Muscle layer of duodenum (tissue), 2 donors: ENCODE measurements around the gene PRDM16.

ENCODE experiments used
- H3K27ac ChIP-seq: one replicate; pipeline ENCODE4 v1.7.0; 2013; ENCODE audit warnings: mild to moderate bottlenecking, low read length
- H3K27me3 ChIP-seq: one replicate; pipeline ENCODE4 v1.7.0; 2013; ENCODE audit warnings: low read depth, mild to moderate bottlenecking, control low read depth, low read length
- H3K36me3 ChIP-seq, 2 donors: one replicate each; pipeline ENCODE4 v1.7.0; 2013; ENCODE audit warnings: low read length in 2 of 2, control low read depth in 1 of 2, mild to moderate bottlenecking in 1 of 2; ENCODE audit not compliant: insufficient read depth in 2 of 2, control insufficient read depth in 1 of 2
- H3K4me1 ChIP-seq, 2 donors: one replicate each; pipeline ENCODE4 v1.7.0; 2013; ENCODE audit warnings: low read length in 2 of 2, mild to moderate bottlenecking in 2 of 2, control low read depth in 1 of 2, moderate library complexity in 1 of 2; ENCODE audit not compliant: insufficient read depth in 2 of 2, control insufficient read depth in 1 of 2
- H3K4me3 ChIP-seq, 2 donors: one replicate each; pipeline ENCODE4 v1.7.0; 2013; ENCODE audit warnings: low read length in 2 of 2, low read depth in 1 of 2, mild to moderate bottlenecking in 1 of 2
- H3K9me3 ChIP-seq, 2 donors: one replicate each; pipeline ENCODE4 v1.7.0; 2013; ENCODE audit warnings: low read length in 2 of 2, control low read depth in 1 of 2, mild to moderate bottlenecking in 1 of 2; ENCODE audit not compliant: control insufficient read depth in 1 of 2
- donor health status: healthy.

The PRDM16 gene

DNA sequence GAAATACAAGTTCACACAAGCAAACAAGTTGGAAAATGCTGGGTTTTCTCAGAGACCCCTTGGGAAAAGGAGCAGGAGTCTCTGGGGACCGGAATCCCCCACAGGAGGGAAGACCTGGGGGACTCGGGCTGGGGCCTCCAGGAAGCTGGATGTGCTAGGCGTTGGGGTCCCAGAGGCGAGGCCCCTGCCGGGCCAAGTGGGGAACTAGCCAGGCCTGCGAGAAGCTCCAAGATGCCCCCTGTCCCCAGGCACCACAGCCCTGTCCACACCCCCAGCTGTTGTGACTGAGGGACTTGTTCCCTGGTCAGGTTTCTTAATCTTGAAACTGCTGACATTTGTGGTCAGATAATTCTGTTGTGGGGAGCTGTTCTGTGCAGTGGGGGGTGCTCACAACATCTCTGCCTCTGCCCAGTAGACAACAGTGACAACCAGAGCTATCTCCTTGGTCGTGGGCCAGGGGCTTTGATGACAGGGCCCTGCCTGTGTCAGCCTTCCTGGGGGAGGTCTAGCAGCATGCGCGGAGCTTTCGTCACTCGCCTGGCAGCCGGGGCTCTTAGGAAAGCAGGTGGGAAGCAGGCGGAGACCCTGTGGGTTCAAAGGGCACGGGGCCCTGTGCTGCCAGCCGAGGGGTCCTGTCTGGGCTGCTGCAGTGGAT lies 259.1 kb downstream of the PRDM16 start:
- no peaks in the 10 kb centered on the region for H3K9me3 ChIP-seq
- H3K4me1 ChIP-seq: no peaks in the 10 kb centered on the region
- H3K36me3 ChIP-seq: no peaks in the 10 kb centered on the region
- H3K4me3 ChIP-seq: no peak overlapping the region
- no peak overlapping the region for H3K27ac ChIP-seq
- H3K27me3 ChIP-seq: no peaks in the 10 kb centered on the region

- no peaks in the 10 kb centered on the region for H3K4me1 ChIP-seq
- H3K27ac ChIP-seq: no peak overlapping the region
- H3K36me3 ChIP-seq: no peaks in the 10 kb centered on the region
- H3K9me3 ChIP-seq: no peaks in the 10 kb centered on the region
- H3K4me3 ChIP-seq: no peak overlapping the region
- H3K27me3 ChIP-seq: peaks cover 5% of the 10 kb centered on the region
Measured at GRCh38 chr1:3329640-3330281, 260.8 kb downstream of the PRDM16 start.

- Histone ChIP-seq H3K27ac (no peak overlapping the region), H3K27me3 (peaks cover 5% of the 10 kb centered on the region), H3K9me3 (no peaks in the 10 kb centered on the region), H3K4me1 (no peaks in the 10 kb centered on the region), H3K36me3 (no peaks in the 10 kb centered on the region), H3K4me3 (no peak overlapping the region)
Measured at GRCh38 chr1:3330771-3331245, 261.8 kb downstream of the PRDM16 start.

GRCh38 chr1:3331564-3331963 lies 262.6 kb downstream of the PRDM16 start:
- no peaks in the 10 kb centered on the region for H3K36me3 ChIP-seq
- H3K27ac ChIP-seq: no peak overlapping the region
- H3K4me1 ChIP-seq: no peaks in the 10 kb centered on the region
- H3K4me3 ChIP-seq: no peak overlapping the region
- H3K27me3 ChIP-seq: peaks cover 5% of the 10 kb centered on the region
- no peaks in the 10 kb centered on the region for H3K9me3 ChIP-seq

DNA sequence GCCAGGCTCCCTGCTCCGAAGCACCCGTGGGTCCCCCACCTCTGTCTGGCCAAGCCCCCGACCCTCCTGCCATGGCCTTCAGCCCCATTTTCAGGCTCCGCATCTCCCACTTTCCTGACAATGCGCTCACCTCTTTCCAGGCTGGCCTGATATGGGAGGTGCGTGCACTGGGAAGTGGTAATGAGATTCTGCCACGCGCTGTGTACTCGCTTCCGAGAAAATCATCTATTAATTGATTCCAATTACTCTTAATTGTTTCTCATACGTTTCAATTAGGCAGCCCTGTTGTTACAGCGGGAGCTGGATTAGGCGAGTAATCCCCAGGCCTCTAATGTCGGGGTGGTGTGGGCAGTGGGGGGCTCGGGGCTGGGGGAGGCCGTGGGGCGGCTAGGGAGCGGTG lies 263.0 kb downstream of the PRDM16 start:
- Histone ChIP-seq H3K9me3 (no peaks in the 10 kb centered on the region), H3K4me1 (no peaks in the 10 kb centered on the region), H3K4me3 (no peak overlapping the region), H3K36me3 (no peaks in the 10 kb centered on the region), H3K27me3 (peaks cover 5% of the 10 kb centered on the region), H3K27ac (no peak overlapping the region)

GRCh38 chr1:3332662-3333061 lies 263.7 kb downstream of the PRDM16 start:
- no peaks in the 10 kb centered on the region for H3K4me1 ChIP-seq
- H3K9me3 ChIP-seq: no peaks in the 10 kb centered on the region
- peaks cover 5% of the 10 kb centered on the region for H3K27me3 ChIP-seq

DNA sequence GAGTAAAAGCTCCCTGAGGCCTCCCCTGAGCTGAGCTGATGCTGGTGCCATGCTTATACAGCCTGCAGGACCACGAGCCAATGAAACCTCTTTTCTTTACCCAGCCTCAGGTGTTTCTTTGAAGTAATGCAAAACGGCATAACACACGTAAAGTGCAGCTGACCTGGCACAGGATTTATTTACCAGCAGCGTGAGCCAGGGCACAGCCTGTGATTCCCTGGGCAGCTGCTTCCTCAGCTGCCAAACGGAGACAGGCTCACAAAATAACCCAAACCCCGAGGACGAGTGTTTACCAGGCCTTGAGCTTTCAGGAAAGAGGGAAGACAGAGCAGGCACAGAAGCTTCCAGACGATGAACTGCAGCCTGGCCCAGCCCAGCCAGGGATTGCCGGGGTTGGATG lies 264.9 kb downstream of the PRDM16 start:
- Histone ChIP-seq H3K4me1 (no peaks in the 10 kb centered on the region), H3K36me3 (no peaks in the 10 kb centered on the region), H3K27me3 (peaks cover 5% of the 10 kb centered on the region), H3K27ac (no peak overlapping the region), H3K9me3 (no peaks in the 10 kb centered on the region), H3K4me3 (no peak overlapping the region)

More at GRCh38 chr1:3332662-3333061, 263.7 kb downstream of the PRDM16 start:
- Histone ChIP-seq H3K27ac (no peak overlapping the region), H3K4me3 (no peak overlapping the region), H3K36me3 (no peaks in the 10 kb centered on the region)

GRCh38 chr1:3334366-3334765 lies 265.4 kb downstream of the PRDM16 start:
- Histone ChIP-seq H3K27me3 (peaks cover 5% of the 10 kb centered on the region), H3K4me1 (no peaks in the 10 kb centered on the region), H3K36me3 (no peaks in the 10 kb centered on the region), H3K4me3 (no peak overlapping the region), H3K27ac (no peak overlapping the region), H3K9me3 (no peaks in the 10 kb centered on the region)

- H3K36me3 ChIP-seq: no peaks in the 10 kb centered on the region
- H3K9me3 ChIP-seq: no peaks in the 10 kb centered on the region
- H3K4me1 ChIP-seq: no peaks in the 10 kb centered on the region
- H3K27ac ChIP-seq: no peak overlapping the region
- peaks cover 5% of the 10 kb centered on the region for H3K27me3 ChIP-seq
- H3K4me3 ChIP-seq: no peak overlapping the region
Measured at GRCh38 chr1:3335754-3336640, 267.0 kb downstream of the PRDM16 start.

DNA sequence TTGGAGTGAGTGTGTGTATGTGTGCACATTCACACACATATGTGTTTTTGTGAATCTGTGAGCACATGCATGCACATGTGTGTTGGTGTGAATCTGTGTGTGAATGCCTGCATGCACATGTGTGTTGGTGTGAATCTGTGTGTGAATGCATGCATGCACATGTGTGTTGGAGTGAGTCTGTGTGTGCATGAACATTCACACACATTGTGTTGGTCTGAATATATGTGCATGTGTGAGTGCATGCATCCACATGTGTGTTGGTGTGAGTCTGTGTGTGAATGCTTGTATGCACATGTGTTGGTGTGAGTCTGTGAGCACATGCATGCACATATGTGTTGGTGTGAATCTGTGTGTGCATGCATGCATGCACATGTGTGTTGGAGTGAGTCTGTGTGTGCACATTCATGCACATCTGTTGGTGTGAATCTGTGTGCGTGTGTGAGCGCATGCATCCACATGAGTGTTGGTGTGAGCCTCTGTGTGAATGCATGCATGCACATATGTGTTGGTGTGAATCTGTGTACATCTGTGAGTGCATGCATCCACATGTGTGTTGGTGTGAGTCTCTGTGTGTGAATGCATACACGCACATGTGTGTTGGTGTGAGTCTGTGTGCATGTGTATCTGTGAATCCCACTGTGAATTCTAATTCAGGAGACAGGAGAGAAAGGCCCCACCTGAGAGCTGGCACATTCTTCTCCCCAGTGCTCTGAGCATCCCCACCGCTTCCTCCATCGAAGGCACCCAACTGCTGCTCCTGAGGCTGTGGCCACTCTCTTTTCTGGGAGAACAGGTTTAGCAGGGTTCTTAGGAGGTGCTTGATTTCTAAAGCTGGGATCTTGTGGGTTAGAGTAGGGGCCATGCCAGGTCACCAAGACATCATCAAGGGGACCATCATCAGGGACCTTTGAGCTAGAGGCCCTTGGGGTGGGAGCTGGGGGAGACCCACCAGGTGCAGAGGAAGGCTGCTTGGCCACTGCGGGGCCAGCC lies 267.9 kb downstream of the PRDM16 start:
- Histone ChIP-seq H3K27ac (no peak overlapping the region), H3K9me3 (no peaks in the 10 kb centered on the region), H3K36me3 (no peaks in the 10 kb centered on the region), H3K27me3 (peaks cover 5% of the 10 kb centered on the region), H3K4me1 (no peaks in the 10 kb centered on the region), H3K4me3 (no peak overlapping the region)
